Measurements from ENCODE around the gene MUL1. TPM values are rescaled to one million over a fixed set of nuclear protein-coding genes. Genes with fewer than 3 reads are reported as not detected.

Gene MUL1
- total and polyA plus RNA-seq, 2 of the 8 experiments (the other 6 are each of a cell fraction or from before 2014, with no cell fraction given): 16.4 to 20.8 TPM

DNA sequence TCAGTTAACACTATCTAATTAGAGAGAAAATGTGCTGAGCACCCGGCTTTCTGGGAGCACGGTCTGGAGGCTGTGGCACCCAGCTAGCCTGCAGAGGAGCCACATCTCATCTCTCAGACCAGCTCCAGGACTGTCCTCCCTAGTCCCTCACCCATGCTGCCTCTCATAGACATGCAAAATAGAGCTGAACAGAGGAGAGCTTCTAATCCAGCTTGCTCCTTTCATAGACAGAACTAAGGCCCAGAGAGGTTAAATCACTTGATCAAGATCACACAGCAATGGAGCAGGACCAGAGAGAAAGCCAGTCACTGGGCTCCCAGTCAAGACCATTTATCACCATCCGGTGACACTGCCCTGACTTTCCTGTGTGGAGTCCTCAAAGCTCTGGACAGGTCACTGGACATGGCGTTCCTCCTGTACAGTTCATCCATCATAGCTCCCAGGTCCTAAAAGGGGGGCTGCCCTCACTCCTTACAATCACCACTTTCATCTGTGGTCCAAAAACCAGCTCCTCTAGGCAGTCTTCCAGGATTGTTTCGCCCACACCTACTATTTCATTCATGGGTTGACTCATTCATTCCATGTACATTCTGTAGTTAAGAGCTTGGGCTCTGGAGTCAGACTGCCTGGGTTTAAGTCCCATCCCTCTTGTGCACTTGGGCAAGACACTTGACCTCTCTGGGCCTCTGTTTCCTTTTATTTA lies 13.2 kb downstream of the MUL1 start:
- Histone ChIP-seq H3K9me3 (ENCODE audit: insufficient read depth in 2 of 2, low read depth in 1 of 2, low read length in 1 of 2) (no peaks in the 10 kb centered on the region; a peak in 1 of 4 replicates), H3K4ac (replicated peaks; ENCODE audit: insufficient read length, low read depth, low read length) (no peak overlapping the region), H3K4me3 (ENCODE audit: extremely low read depth in 1 of 4, insufficient read depth in 2 of 4, low read depth in 3 of 4, low read length in 4 of 4) (peak overlapping the region in 1 of 4 experiments; percentile 48; a peak in 2 of 8 replicates), H2BK12ac (ENCODE audit: low read depth, low read length) (peak overlapping the region; percentile 75; the same call in 1 of the 2 replicates), H3K18ac (ENCODE audit: extremely low read depth, low read length) (no peak overlapping the region), H2BK20ac (ENCODE audit: low read length) (0 out of 2 replicates have a peak overlapping the region, but pooled peaks have one; percentile 8), H2BK120ac (replicated peaks; ENCODE audit: low read depth, low read length) (no peak overlapping the region), H3K9ac (replicated peaks in 1 of 4; ENCODE audit: extremely low read depth in 1 of 4, low read depth in 3 of 4, low read length in 3 of 4) (no peak overlapping the region; a peak in 1 of 7 replicates), H2AK5ac (ENCODE audit: low read depth, low read length) (no peak overlapping the region), H3K4me2 (ENCODE audit: insufficient read depth in 1 of 2, low read depth in 2 of 2, low read length in 2 of 2) (peak overlapping the region; percentile 1 to 67), H3K14ac (ENCODE audit: insufficient read length) (no peak overlapping the region), H4K5ac (ENCODE audit: insufficient read length, low read depth, low read length) (no peak overlapping the region), H4K20me1 (replicated peaks in 1 of 2; ENCODE audit: control insufficient read depth in 1 of 2, insufficient read depth in 2 of 2, low read length in 2 of 2) (no peaks in the 10 kb centered on the region), H2AFZ (ENCODE audit: low read length) (0 out of 2 replicates have a peak overlapping the region, but pooled peaks have one; percentile 65), H4K8ac (ENCODE audit: extremely low read depth, insufficient read depth, low read length) (no peak overlapping the region), H3K56ac (replicated peaks; ENCODE audit: insufficient read length, low read depth, low read length) (no peak overlapping the region), H3K79me1 (ENCODE audit: low read depth, low read length) (no peaks in the 10 kb centered on the region), H2BK5ac (ENCODE audit: low read depth, low read length) (peak overlapping the region; percentile 30; the same call in 1 of the 2 replicates), H3K23ac (ENCODE audit: insufficient read length) (no peak overlapping the region), H2BK15ac (ENCODE audit: low read length) (no peak overlapping the region), H3K79me2 (ENCODE audit: control insufficient read depth in 1 of 2, insufficient read depth in 2 of 2, low read length in 2 of 2) (no peaks in the 10 kb centered on the region), H3K27me3 (replicated peaks in 1 of 4; ENCODE audit: control insufficient read depth in 3 of 4, extremely low read depth in 1 of 4, insufficient read depth in 3 of 4, low read length in 3 of 4) (no peaks in the 10 kb centered on the region; a peak in 2 of 7 replicates), H3K23me2 (ENCODE audit: low read depth, low read length) (no peaks in the 10 kb centered on the region; the same call in 1 of the 2 replicates), H3K27ac (ENCODE audit: low read depth, low read length) (no peak overlapping the region), H3K36me3 (ENCODE audit: control insufficient read depth in 2 of 4, insufficient read depth in 4 of 4, low read length in 3 of 4) (peaks cover 3 to 6% (median 4%) of the 10 kb centered on the region in 4 experiments; a peak in 5 of 8 replicates), H4K91ac (replicated peaks; ENCODE audit: insufficient read length, low read length) (peak overlapping the region; percentile 49), H3K4me1 (replicated peaks in 1 of 4; ENCODE audit: control insufficient read depth in 3 of 4, insufficient read depth in 4 of 4, low read length in 3 of 4) (peaks cover 0 to 11% (median 0%) of the 10 kb centered on the region in 4 experiments; a peak in 3 of 7 replicates)
- no peak for TF ChIP-seq POLR2AphosphoS5 (IDR thresholded peaks at IDR 0.05; ENCODE audit: low read depth, low read length)
- no peak for TF ChIP-seq RAD21 (IDR thresholded peaks at IDR 0.05 in 1 of 2, conservative IDR thresholded peaks at IDR 0.05 in 1 of 2; ENCODE audit: low read depth in 2 of 2, low read length in 2 of 2)
- TF ChIP-seq HDAC2 (IDR thresholded peaks at IDR 0.05; ENCODE audit: borderline replicate concordance in 1 of 2, low read depth in 2 of 2, low read length in 2 of 2): peak in 1 of 2 experiments; percentile 66; a peak in 1 of 4 replicates
- TF ChIP-seq POLR2A (IDR thresholded peaks at IDR 0.05; ENCODE audit: control extremely low read depth in 1 of 2, low read depth in 2 of 2, low read length in 2 of 2): no peak
- no peak for TF ChIP-seq CREB1 (IDR thresholded peaks at IDR 0.05)
- peak; percentile 90; the same call in 1 of the 2 replicates for TF ChIP-seq KDM1A (IDR thresholded peaks at IDR 0.05; ENCODE audit: borderline replicate concordance, low read length)
- no peak for TF ChIP-seq KDM4A (IDR thresholded peaks at IDR 0.05; ENCODE audit: low read depth, low read length, severe bottlenecking)
- TF ChIP-seq EGR1 (IDR thresholded peaks at IDR 0.05; ENCODE audit: borderline replicate concordance, low read depth, low read length): no peak
- no peak for TF ChIP-seq CBX8 (IDR thresholded peaks at IDR 0.05; ENCODE audit: borderline replicate concordance, low read depth, low read length)
- TF ChIP-seq ASH2L (IDR thresholded peaks at IDR 0.05; ENCODE audit: low read length): no peak
- FAIRE-seq (no peak), DNase-seq (ENCODE audit: low read depth in 1 of 2, low spot score in 2 of 2) (no peak)
- ChIA-PET POLR2A (ENCODE audit: partially characterized antibody) (interaction anchor here (0.6 to 1.2 kb wide), 3 partner anchors 8 to 613 kb away, joined by 3 to 4 read pairs (median 3); partner anchors contain the start of gene OTUD3), CTCF (ENCODE audit: partially characterized antibody) (interaction anchor here (0.6 to 6.9 kb wide), 54 partner anchors 11 to 800 kb away, joined by 3 to 54 read pairs (median 4); partner anchors contain the start of gene MUL1)
- 68% methylated on average over 5 of the region's 5 CpGs; no CpG with 5 or more reads in 1 of the 2 experiments for whole genome bisulfite sequencing, 2 experiments (ENCODE audit: extremely low coverage in 1 of 2, insufficient coverage in 1 of 2, insufficient read length in 1 of 2, insufficient replicate concordance in 2 of 2, low coverage in 1 of 2, low lambda C conversion rate in 2 of 2, missing lambda C conversion rate in 1 of 2)
